ENCODE data around the gene MRGPRG. TPM values are rescaled to one million over a fixed set of nuclear protein-coding genes. Genes with fewer than 3 reads are reported as not detected.

MRGPRG gene
- polyA plus RNA-seq, 1 donor (not counting 4 experiments of a cell fraction or from before 2014, with no cell fraction given) = not detected

- no peak overlapping the region for H3K9ac ChIP-seq (ENCODE audit: control insufficient read depth, extremely low read depth, insufficient read depth, low read length)
- no peak overlapping the region for H3K4me3 ChIP-seq (ENCODE audit: control insufficient read depth in 2 of 3, extremely low read depth in 1 of 3, insufficient read depth in 2 of 3, low read depth in 1 of 3, low read length in 3 of 3)
- no peak overlapping the region for H3K4me2 ChIP-seq (ENCODE audit: control insufficient read depth, extremely low read depth, insufficient read depth, low read depth, low read length)
- no peaks in the 10 kb centered on the region for H3K9me3 ChIP-seq (ENCODE audit: control insufficient read depth, low read depth, low read length)
- no peaks in the 10 kb centered on the region for H3K79me2 ChIP-seq (ENCODE audit: control insufficient read depth, insufficient read depth, low read length)
- no peaks in the 10 kb centered on the region for H3K9me1 ChIP-seq (ENCODE audit: control insufficient read depth, extremely low read depth, insufficient read depth, low read length)
- H3K4me1 ChIP-seq (ENCODE audit: control insufficient read depth, extremely low read depth, insufficient read depth, low read length) = no peaks in the 10 kb centered on the region
- DNase-seq (ENCODE audit: low read depth, low spot score) (no peak), FAIRE-seq (no peak)
- no peaks in the 10 kb centered on the region for H3K36me3 ChIP-seq (ENCODE audit: control insufficient read depth in 2 of 2, extremely low read depth in 1 of 2, insufficient read depth in 2 of 2, low read length in 2 of 2)
- no peak overlapping the region for H3K27ac ChIP-seq (ENCODE audit: control insufficient read depth, insufficient read depth, low read length)
- H4K20me1 ChIP-seq (ENCODE audit: control insufficient read depth, extremely low read depth, insufficient read depth, low read length) = no peaks in the 10 kb centered on the region
- peaks cover 23% of the 10 kb centered on the region for H3K27me3 ChIP-seq (ENCODE audit: control insufficient read depth, extremely low read depth, insufficient read depth, low read length)
- TF ChIP-seq EZH2 (IDR thresholded peaks at IDR 0.05; ENCODE audit: low read length) = no peak
- TF ChIP-seq, protein P1, sequence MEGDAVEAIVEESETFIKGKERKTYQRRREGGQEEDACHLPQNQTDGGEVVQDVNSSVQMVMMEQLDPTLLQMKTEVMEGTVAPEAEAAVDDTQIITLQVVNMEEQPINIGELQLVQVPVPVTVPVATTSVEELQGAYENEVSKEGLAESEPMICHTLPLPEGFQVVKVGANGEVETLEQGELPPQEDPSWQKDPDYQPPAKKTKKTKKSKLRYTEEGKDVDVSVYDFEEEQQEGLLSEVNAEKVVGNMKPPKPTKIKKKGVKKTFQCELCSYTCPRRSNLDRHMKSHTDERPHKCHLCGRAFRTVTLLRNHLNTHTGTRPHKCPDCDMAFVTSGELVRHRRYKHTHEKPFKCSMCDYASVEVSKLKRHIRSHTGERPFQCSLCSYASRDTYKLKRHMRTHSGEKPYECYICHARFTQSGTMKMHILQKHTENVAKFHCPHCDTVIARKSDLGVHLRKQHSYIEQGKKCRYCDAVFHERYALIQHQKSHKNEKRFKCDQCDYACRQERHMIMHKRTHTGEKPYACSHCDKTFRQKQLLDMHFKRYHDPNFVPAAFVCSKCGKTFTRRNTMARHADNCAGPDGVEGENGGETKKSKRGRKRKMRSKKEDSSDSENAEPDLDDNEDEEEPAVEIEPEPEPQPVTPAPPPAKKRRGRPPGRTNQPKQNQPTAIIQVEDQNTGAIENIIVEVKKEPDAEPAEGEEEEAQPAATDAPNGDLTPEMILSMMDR (optimal IDR thresholded peaks at IDR 0.05 in 1 of 3, IDR thresholded peaks at IDR 0.05 in 1 of 3, conservative IDR thresholded peaks at IDR 0.05 in 1 of 3; ENCODE audit: extremely low read depth in 1 of 3, insufficient read depth in 2 of 3, low read length in 3 of 3) = no peak
- dilution Hi-C loops (cut with MboI; ENCODE audit: extremely low pct_ligation_motif_present, low sequenced_read_pairs) = no loop called here
- no peak overlapping the region for H2AFZ ChIP-seq (ENCODE audit: control insufficient read depth, low read length)
These were observed 2.5 kb downstream of the MRGPRG start for GRCh38 chr11:3216027-3216525.

GRCh38 chr11:3215346-3216026 is 3.1 kb downstream of the MRGPRG start:
- H3K4me3 ChIP-seq (ENCODE audit: control insufficient read depth in 2 of 3, extremely low read depth in 1 of 3, insufficient read depth in 2 of 3, low read depth in 1 of 3, low read length in 3 of 3) = no peak overlapping the region
- H3K4me1 ChIP-seq (ENCODE audit: control insufficient read depth, extremely low read depth, insufficient read depth, low read length) = no peaks in the 10 kb centered on the region
- dilution Hi-C loops (cut with MboI; ENCODE audit: extremely low pct_ligation_motif_present, low sequenced_read_pairs) = no loop called here
- TF ChIP-seq EZH2 (IDR thresholded peaks at IDR 0.05; ENCODE audit: low read length) = no peak
- TF ChIP-seq, protein P1 (optimal IDR thresholded peaks at IDR 0.05 in 1 of 3, IDR thresholded peaks at IDR 0.05 in 1 of 3, conservative IDR thresholded peaks at IDR 0.05 in 1 of 3; ENCODE audit: extremely low read depth in 1 of 3, insufficient read depth in 2 of 3, low read length in 3 of 3) = no peak
- no peak overlapping the region for H3K27ac ChIP-seq (ENCODE audit: control insufficient read depth, insufficient read depth, low read length)
- FAIRE-seq (no peak), DNase-seq (ENCODE audit: low read depth, low spot score) (no peak)
- H3K27me3 ChIP-seq (ENCODE audit: control insufficient read depth, extremely low read depth, insufficient read depth, low read length) = peaks cover 17% of the 10 kb centered on the region
- no peak overlapping the region for H2AFZ ChIP-seq (ENCODE audit: control insufficient read depth, low read length)
- no peaks in the 10 kb centered on the region for H4K20me1 ChIP-seq (ENCODE audit: control insufficient read depth, extremely low read depth, insufficient read depth, low read length)
- no peak overlapping the region for H3K9ac ChIP-seq (ENCODE audit: control insufficient read depth, extremely low read depth, insufficient read depth, low read length)
- no peaks in the 10 kb centered on the region for H3K9me1 ChIP-seq (ENCODE audit: control insufficient read depth, extremely low read depth, insufficient read depth, low read length)
- H3K9me3 ChIP-seq (ENCODE audit: control insufficient read depth, low read depth, low read length) = no peaks in the 10 kb centered on the region
- no peak overlapping the region for H3K4me2 ChIP-seq (ENCODE audit: control insufficient read depth, extremely low read depth, insufficient read depth, low read depth, low read length)
- no peaks in the 10 kb centered on the region for H3K79me2 ChIP-seq (ENCODE audit: control insufficient read depth, insufficient read depth, low read length)
- H3K36me3 ChIP-seq (ENCODE audit: control insufficient read depth in 2 of 2, extremely low read depth in 1 of 2, insufficient read depth in 2 of 2, low read length in 2 of 2) = no peaks in the 10 kb centered on the region

Measured in keratinocyte (primary cell).